Pulmonary artery endothelial cell (primary cell): ENCODE data around the gene CACNA1C. TPM values are rescaled to one million over a fixed set of nuclear protein-coding genes. Genes with fewer than 3 reads are reported as not detected.

Source experiments
- DNase-seq: peaks from one replicate; pipeline ENCODE4 v3.0.0-alpha.2; 2011; ENCODE audit warnings: low read depth, low spot score
- total RNA-seq: library from RNA; depleted of rRNA; stranded (reverse); fragments of >200 nt; gene quantifications from 2 replicates; pipeline ENCODE4 v1.2.3, GENCODE V29; 2014

CACNA1C gene
- total RNA-seq, 1 donor from 2014 or later = not detected

GRCh38 chr12:2292560-2292959, 239.8 kb downstream of the CACNA1C start:
- no peak for DNase-seq

GRCh38 chr12:2294651-2295475, 242.1 kb downstream of the CACNA1C start:
- DNase-seq = no peak

- DNase-seq = no peak
These were observed 243.2 kb downstream of the CACNA1C start for GRCh38 chr12:2295941-2296461.

GRCh38 chr12:2297004-2297403, 244.2 kb downstream of the CACNA1C start:
- DNase-seq = no peak

- no peak for DNase-seq
These were observed 244.9 kb downstream of the CACNA1C start for GRCh38 chr12:2297658-2298057.

- no peak for DNase-seq
These were observed 245.9 kb downstream of the CACNA1C start for GRCh38 chr12:2298556-2299200.

- no peak for DNase-seq
These were observed 246.4 kb downstream of the CACNA1C start for GRCh38 chr12:2299206-2299605.

- no peak for DNase-seq
These were observed 247.4 kb downstream of the CACNA1C start for GRCh38 chr12:2300168-2300567.

- DNase-seq = no peak
These were observed 248.1 kb downstream of the CACNA1C start for GRCh38 chr12:2300886-2301285.

- DNase-seq = no peak
These were observed 249.0 kb downstream of the CACNA1C start for GRCh38 chr12:2301531-2302461.

- no peak for DNase-seq
These were observed 250.2 kb downstream of the CACNA1C start for GRCh38 chr12:2302711-2303580.

- no peak for DNase-seq
These were observed 251.4 kb downstream of the CACNA1C start for GRCh38 chr12:2304223-2304622.

- DNase-seq = no peak
These were observed 253.2 kb downstream of the CACNA1C start for GRCh38 chr12:2306012-2306411.

GRCh38 chr12:2306735-2307134, 253.9 kb downstream of the CACNA1C start:
- DNase-seq = no peak

GRCh38 chr12:2307550-2307949, 254.8 kb downstream of the CACNA1C start:
- DNase-seq = no peak

- DNase-seq = no peak
These were observed 256.9 kb downstream of the CACNA1C start for GRCh38 chr12:2309647-2310046.

- no peak for DNase-seq
These were observed 258.4 kb downstream of the CACNA1C start for GRCh38 chr12:2311020-2311778.

GRCh38 chr12:2312175-2312574, 259.4 kb downstream of the CACNA1C start:
- DNase-seq = no peak

- DNase-seq = no peak
These were observed 260.0 kb downstream of the CACNA1C start for GRCh38 chr12:2312770-2313169.

GRCh38 chr12:2314492-2314891, 261.7 kb downstream of the CACNA1C start:
- DNase-seq = no peak
